HG02943 (cell line): ENCODE results near the gene PDE6C.

ENCODE experiments used
- ATAC-seq: cut with Tn5 transposase; IDR thresholded peaks from one replicate; pipeline ENCODE4 v1.9.1; 2021; ENCODE audit warnings: mild to moderate bottlenecking, low read depth, moderate library complexity; ENCODE audit not compliant: unreplicated experiment

PDE6C gene

DNA sequence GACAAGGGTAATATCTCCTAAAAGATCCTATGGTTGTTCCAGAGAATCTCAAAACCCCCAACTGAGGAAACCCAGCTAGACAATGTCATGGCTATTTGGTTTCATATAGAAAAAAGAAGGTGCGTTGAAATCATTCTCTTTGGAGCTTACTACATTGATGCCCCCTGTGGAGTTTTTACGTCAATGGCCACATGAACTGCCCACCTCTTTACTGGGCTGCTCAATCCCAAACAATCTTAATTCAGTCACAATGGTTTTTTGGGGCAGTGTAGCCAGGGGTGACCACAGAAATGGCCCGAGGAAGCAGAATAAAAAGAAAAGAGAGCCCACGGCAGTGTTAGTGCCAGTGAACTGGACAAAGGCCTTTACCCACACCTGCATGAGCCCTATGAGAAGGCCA, 19.1 kb upstream of the PDE6C start:
- ATAC-seq = no peak

DNA sequence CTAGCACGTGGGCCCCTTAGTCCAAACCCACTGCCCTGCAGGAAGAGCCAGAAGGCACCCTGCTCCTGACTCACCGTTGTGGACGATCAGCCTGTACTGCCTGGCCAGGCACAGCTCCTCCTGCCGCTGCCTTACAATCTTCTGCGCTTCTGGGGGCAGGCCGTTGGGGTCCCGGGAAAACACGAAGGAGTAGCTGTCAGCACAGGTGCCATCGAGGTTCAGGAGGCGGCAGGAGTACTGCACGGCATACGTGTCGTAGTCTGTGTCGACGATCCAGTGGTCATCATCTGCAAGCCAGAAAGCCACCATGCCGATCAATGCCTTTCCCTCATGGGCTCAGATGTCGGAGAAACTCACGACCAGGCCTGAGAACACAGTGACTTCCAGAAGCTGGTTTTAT, 18.6 kb upstream of the PDE6C start:
- no peak for ATAC-seq

DNA sequence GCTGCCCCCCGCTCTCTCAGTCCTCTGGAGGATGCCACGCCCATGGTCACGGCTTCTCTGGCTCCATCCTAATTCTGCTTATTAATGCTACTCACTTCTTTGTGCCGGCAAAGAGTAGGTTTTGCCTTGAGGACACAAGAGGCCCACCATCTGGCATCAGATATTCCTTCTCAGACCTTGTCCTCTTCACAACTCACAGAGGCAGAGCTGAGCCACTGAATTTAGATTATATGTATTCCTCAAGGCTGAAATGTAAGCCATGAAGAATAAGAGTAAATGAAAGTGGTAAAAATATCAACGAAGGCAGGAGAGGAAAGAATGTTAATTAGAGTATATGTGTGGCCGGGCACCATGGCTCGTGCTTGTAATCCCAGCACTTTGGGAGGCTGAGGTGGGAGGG, 17.8 kb upstream of the PDE6C start:
- ATAC-seq = no peak

DNA sequence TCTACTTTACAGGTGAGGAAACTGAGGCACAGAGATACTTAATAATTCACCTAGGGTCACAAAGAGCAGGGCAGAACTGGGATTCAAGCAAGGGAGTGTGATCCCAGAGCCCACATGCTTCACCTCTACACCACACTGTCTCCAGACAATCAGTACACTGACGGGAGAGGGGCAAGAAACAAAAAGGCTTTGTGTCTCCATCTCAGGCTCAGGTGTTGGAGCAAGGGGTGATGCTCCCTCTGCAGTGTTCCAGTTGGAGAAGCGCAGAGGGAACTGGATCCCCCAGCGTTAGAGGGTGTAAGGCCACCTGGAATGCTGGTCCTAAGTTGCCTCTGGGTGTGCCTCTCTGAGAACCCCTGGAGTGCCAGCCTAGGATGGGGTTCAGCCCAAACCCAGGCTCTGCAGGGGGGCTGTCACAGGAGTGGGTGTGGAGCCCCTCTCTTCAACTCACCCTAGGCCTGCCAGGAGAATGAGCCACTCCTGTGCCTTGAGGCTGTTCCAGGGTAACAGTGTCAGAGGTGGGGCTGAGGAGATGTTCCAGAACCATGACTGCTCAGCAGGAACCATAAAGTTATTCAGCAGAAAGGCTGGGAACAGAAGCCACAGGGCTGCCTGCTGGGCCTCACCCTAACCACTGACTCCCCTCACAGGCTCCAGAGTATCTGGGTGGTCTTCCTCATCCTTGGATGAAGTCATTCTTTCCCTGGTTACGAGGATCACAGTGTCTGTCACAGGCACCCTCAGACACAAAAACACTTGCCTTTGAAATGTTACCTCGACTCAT, 16.8 kb upstream of the PDE6C start:
- ATAC-seq = no peak

DNA sequence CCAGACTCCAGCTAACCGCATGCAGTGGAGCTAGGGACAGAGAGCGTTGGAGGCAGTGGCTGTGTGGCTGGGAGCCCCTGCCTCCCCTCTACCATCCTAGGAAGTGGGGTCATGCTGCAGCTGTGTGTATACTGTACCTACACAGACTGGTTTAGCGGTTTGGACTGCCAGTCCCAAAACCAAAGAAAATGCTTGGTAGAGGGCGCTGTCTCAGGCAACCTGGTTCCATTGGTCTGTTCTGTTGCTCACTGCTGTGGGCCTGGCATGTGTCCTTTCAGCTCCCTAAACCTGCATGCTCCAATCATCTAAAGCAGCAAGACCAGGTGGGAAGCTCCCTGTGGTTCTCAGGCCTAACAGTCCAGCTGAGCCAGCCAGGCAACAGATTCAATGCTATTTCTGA, 15.8 kb upstream of the PDE6C start:
- no peak for ATAC-seq

DNA sequence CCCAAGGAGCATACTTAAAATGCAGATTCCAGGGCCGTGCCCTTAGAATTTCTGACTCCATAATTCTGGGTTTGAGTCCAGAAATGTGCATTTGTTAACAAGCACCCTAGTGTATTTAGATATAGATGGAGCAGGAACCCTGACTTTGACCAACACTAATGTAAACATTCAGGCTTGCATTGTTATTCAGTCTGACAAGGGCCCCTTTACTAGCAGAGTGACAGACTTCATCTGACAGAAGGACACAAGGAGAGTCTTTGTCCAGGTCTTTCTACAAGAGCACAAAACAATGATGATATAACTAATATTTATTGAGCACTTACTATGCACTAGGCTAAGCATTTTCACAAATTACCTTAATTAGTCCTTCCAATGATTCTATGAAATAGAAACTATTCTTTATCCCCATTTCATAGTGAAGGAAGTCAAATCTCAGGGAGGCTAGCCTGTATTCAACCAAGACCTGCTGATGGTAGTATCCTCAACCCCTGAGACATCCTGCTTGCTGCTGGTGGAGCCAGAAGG, 15.2 kb upstream of the PDE6C start:
- no peak for ATAC-seq

DNA sequence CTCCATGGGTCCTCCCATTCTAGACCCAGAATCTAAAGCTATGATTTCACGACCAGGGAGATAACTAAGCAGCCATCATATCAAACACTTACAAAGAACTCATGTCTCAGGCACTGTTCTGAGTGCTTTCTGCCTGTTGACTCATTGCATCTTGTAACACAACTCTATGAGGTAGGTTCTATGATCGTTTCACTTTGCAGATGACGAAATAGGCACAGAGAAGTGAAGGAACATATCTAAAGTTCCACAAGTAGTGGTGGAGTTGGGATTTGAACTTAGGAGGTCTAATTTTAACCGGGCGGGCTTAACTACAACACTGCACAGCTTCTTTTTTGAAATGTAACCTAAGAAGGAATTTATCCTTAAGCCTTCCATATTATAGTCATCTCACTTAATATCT, 14.2 kb upstream of the PDE6C start:
- no peak for ATAC-seq

DNA sequence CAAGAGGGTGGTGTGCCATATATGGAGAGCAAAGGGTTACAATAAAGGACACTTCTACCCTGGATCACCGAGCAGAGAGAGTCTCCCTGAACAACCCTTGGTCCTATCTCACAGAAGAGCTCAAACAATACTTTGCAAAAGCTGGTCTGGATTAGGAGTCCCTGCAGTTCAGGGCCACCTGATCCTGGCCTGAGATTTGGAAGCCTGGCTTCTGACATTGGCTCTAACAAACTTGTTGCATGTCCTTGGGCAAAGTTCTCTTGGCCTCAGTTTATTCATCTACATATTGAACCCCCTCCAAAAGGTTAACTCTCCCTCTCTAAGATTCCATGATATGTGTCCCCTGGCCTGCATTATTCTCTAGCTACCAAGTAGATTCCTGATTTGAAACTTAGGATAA, 13.0 kb upstream of the PDE6C start:
- no peak for ATAC-seq

DNA sequence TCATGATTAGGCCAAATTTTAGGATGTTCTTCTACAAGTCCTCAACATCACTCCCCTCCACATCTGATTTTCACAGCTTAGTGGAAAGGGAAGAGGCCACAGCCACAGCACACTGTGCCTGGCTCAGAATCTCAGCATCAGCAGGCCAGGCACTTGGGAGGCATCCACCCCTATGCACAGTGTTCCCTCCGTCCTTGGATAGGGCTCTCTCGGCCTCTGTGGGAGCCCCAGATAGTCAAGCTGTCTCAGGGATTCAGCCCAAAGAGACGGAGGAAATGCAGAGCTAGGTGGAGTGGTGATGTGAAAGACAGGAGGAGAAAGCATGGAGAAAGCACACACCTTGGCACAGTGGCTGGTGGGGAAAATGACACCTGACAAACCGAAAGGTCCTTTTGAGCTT, 12.6 kb upstream of the PDE6C start:
- ATAC-seq = no peak

DNA sequence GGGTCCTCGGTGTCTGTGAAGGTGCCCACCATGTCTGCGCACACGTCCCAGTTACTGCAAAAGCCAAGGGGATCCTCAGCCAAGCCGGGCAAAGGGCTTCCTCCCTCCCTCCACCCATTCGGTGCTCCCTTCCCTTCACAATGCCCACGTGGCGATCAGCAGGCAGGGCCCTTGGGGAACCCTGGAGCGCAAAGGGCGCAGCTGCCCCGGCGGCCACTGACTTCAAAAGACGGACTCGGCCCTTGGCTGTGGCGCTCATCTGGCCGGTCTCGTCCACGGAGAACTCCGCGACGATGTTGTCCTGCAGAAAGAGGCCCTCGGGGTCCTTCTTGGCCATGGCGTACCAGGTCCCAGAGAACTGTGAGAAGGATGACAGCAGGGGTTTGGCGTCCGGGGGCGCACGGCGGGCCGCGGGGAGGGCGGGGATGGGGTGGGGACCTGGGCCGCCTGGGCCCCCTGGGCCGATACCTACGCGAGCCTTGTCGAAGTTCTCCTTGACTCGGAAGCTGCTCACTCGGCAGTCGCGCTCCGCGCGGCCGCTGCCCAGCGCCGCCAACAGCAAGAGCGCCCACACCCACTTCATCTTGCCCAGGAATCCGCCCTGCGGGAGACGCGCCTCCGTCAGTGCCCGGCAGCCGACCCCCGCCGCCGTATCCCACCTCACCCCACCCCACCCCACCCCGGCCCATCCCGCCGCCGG, 11.7 kb upstream of the PDE6C start:
- ATAC-seq = no peak

DNA sequence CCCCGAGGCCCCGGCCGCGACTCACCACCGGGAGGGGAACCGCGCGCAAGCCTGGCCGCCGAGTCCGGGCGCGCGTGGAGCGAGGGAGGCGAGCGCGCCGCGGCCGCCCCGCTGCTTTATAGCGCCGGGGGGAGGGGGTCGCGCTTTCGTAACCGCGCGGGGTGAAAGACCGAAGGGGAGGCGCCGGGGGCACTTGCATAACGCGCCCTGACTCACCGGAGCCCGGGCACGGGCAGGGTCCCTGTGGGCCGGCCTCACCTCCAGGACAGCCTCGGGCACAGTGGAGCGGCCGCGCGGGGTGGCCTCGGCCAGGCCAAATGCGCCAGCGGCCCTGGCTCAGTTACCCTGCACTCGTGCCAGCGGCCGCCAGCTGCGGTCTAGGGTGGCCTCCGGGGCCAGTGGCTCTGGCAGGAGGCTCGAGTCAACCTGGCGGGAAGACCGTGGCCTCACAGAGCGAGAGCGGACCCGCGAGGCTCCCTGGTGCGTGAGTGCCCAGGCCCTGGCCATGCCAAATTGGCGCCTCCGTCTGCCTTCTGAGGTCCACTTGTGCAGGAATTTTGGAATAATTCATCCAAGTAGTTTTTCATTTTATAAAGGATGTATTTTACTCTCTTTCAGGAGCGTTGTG, 11.1 kb upstream of the PDE6C start, which contains the start of gene RBP4:
TSS of gene RBP4 (minus strand) at position 90 of the 628 bp plus-strand sequence. CDS start 207 bp downstream, outside the sequence.
- no peak for ATAC-seq

DNA sequence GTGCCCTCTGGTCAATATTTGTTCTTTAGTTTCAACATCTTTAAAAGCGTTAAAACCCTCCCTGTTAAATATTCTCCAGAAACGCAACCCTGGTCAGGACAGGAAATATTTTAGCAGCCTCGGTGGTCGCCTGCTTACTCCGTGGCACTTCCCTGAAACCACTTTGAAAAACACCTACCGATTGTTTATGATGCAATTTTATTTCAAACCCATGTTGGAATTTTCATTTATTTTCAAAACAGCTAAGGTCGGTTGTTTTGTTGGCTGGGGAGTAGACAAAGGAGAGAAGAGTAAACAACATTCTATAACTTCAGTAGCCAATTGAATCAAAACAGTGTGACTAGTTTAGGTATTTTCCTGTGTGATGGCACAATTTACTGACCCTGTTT, 10.6 kb upstream of the PDE6C start:
- no peak for ATAC-seq

DNA sequence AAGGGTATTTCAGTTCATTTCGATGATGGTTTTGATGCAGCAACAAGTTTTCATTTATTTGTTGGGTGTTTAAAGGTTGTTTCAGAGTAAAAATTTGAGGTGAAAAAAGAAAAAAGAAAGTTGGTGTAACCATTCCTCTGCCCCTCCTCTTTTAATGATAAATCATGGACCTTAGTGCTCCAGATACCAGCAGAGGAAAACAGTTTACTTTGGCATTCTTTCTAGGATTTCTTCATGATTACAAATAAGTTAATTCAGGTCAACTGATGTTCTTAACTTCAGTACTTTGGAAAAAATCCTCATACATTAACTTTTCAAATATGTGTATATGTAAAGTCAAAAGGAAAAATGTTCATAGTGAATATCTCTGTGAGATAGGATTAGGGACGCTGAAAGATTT, 9.3 kb upstream of the PDE6C start:
- ATAC-seq = no peak

DNA sequence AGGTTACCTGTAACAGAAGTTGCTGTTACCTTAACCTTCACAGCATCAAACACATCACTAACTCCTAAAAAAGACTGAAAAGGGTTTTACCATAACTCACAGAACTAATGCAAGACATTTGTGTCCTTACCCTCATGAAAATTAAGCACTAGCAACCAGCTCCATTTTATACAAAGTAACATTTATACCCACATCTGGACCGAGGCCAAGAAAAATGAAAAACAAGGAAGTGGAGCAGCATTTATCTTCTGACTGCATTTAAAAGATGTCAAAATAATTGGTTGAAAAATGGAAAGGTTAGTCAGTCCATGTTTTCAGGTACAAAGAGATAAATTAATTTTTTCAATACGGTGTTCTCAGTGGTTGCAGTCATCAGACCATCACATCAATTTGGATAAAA, 8.2 kb upstream of the PDE6C start:
- ATAC-seq = no peak

DNA sequence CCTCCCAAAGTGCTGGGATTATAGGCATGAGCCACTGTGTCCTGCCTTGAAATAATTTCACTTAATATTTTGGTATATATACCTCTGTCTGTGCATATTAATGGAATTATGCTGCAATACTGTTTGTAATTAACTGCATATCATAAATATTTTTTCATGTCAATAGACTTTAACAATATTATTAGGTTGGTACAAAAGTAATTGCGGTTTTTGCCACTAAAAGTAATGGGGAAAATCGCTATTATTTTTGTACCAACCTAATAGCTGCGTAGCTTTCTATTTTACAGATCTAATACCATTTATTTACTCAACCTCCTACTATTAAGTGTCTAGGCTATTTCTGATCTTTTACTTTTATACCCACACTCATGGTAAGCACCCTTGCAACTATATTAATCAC, 3.9 kb upstream of the PDE6C start:
- ATAC-seq = no peak

DNA sequence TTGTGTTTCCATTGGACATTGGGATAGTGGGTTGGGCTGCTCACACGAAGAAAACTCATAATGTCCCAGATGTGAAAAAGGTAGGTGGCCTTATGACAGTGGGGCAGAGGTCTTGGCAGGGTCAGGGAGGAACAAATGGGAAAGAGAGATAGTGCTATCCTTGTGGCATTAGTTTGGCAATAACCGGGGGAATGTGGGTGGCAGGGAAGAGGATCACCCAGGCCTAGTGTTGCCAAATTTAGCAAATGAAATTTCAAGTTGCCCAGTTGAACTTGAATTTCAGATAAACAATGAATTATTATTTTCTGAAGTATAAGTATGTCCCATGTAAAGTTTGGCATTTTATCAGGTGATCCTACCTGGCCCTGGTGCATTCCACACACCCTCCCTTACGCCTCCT, 789 bp downstream of the PDE6C start:
- ATAC-seq = no peak

DNA sequence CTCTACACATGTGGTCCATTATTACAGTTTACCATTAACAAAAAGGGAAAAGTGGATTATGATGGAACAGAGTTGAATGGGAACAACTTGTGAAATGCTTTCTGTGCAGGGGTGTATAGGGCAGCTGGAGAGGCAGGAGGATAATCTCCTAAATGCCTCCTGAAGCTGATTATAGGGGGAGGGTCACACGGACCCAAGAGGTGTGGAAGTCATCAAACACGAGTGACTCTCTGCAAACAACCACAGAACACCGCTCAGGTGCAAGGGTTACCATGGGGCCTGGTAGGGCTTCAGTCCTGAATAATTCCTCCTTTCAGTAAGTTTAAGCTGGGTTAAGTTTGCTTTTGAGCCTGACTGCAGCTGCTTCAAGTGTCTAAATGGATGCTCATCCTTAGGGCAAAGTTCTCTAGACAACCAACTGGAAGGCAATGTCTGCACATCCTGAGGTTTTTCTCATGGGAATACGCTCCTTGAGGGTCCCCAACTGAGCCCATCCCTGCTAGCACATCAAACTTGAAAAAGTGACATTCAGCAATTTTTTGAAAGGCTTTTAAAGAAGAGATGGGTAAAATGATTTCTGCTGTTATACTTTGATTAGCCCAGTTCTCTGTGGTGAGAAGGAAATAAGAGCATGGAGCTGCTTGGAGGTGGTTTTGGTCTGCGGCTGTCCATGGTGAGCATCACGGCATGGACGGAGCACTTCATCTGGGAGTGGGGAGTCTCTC, 1.9 kb downstream of the PDE6C start:
- no peak for ATAC-seq

DNA sequence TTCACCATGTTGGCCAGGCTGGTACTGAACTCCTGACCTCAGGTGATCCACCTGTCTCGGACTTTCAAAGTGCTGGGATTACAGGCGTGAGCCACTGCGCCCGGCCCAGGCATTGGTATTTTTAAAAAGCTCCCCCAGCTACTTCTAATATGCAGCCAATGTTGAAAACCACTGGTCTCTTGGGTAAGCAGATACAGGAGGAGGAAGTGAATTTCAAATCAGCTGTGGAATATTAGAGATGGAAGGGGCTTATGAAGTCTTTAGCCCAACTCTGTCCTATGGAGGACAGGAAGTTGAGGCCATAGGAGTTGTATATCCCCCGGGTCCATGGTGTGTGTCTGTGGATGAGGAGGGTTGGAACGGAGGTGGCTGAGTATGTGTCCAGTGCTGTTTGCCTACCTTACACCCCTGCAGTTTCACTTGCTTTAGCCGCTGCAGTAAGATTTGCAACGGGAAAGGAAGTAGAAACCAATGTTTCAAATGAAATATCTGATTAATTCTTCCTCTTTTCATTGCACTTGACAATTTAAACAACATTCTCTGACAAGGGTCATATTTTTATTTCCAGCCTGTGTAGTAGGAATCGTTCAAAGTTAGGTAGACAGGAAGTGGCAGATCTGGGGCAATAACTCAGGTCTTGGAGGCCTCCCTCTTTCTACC, 3.4 kb downstream of the PDE6C start:
- ATAC-seq = no peak

DNA sequence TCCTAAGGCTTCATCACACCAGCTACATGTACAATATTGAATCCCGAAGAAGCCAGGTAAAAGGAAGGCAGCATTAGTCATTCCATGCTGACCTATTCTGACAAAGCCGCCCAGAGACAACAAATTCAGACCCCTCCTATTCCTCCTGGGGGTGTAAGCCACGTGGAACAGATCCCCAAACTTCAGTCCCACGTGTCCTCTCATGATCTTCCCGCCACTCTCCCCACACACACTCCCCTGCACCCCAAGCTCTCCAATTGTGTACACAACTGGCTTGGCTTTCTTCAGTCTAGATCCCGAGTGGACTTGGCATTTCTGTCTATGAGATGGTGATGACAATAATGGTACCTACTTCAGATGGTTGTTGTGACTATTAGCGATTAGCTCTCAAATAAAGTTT, 8.6 kb downstream of the PDE6C start:
- ATAC-seq = no peak

DNA sequence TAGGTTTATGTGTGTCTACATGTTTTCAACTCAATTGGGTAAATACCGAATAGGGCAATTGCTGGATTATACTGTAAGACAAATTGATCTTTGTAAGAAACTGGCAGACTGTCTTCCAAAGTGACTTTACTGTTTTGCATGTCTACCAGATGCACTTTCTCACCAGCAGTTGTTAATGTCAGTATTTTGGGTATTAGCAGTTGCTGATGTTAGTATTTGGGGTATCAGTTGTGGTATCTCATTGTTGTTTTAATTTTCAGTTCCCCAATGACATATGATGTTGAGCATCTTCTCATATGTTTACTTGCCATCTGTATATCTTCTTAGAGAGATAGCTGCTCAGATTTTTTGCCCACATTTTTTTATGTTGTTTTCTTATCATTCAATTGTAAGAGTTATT, 10.6 kb downstream of the PDE6C start:
- ATAC-seq = no peak
